Tibial nerve (tissue), 4 donors: ENCODE results near the gene BCCIP.

Experiments used
- EP300 ChIP-seq, 2 donors: sonication (generic); formaldehyde crosslinking; IDR thresholded peaks; one replicate each; pipeline ENCODE4 v1.6.1; 2017; ENCODE audit warnings: antibody characterized with exemption in 2 of 2, mild to moderate bottlenecking in 1 of 2
- POLR2A ChIP-seq, 2 donors: fragments of 450-650 bp; IDR thresholded peaks; one replicate each; pipeline ENCODE4 v1.6.1; 2017; ENCODE audit warnings: antibody characterized with exemption in 2 of 2, mild to moderate bottlenecking in 2 of 2, moderate library complexity in 2 of 2
- TF ChIP-seq, protein P1 (sequence below), 5 experiments: fragments of 200-600 bp in 3 of 5; fragments of 450-650 bp in 2 of 5; sonication (generic) in 3 of 5; IDR thresholded peaks; one replicate each; pipeline ENCODE4 v1.5.1; 2016 to 2019; ENCODE audit warnings: antibody characterized with exemption in 5 of 5, mild to moderate bottlenecking in 3 of 5, moderate library complexity in 2 of 5

- TF ChIP-seq EP300 (IDR thresholded peaks at IDR 0.05): no peak
- TF ChIP-seq, protein P1, sequence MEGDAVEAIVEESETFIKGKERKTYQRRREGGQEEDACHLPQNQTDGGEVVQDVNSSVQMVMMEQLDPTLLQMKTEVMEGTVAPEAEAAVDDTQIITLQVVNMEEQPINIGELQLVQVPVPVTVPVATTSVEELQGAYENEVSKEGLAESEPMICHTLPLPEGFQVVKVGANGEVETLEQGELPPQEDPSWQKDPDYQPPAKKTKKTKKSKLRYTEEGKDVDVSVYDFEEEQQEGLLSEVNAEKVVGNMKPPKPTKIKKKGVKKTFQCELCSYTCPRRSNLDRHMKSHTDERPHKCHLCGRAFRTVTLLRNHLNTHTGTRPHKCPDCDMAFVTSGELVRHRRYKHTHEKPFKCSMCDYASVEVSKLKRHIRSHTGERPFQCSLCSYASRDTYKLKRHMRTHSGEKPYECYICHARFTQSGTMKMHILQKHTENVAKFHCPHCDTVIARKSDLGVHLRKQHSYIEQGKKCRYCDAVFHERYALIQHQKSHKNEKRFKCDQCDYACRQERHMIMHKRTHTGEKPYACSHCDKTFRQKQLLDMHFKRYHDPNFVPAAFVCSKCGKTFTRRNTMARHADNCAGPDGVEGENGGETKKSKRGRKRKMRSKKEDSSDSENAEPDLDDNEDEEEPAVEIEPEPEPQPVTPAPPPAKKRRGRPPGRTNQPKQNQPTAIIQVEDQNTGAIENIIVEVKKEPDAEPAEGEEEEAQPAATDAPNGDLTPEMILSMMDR (IDR thresholded peaks at IDR 0.05): no peak
- no peak for TF ChIP-seq POLR2A (IDR thresholded peaks at IDR 0.05)
These were observed 27.7 kb downstream of the BCCIP start for GRCh38 chr10:125850766-125851731.
